Lower leg skin (tissue), 4 donors: ENCODE measurements around the gene FBXO3. TPM values are rescaled to one million over a fixed set of nuclear protein-coding genes. Genes with fewer than 3 reads are reported as not detected.

ENCODE experiments used
- DNase-seq, 2 donors: peaks; one replicate each; pipeline ENCODE4 v3.0.0-alpha.2; 2019; ENCODE audit warnings: low spot score in 2 of 2
- H3K4me3 ChIP-seq: fragments of 200-600 bp; sonication (generic); 2 replicates; pipeline ENCODE4 v1.5.1; 2017; ENCODE audit warnings: mild to moderate bottlenecking, low read depth; ENCODE audit not compliant: poor library complexity, severe bottlenecking
- POLR2A ChIP-seq, 2 donors: fragments of 450-650 bp; IDR thresholded peaks; one replicate each; pipeline ENCODE4 v1.6.1; 2016 to 2017; ENCODE audit warnings: antibody characterized with exemption in 2 of 2, mild to moderate bottlenecking in 1 of 2, moderate library complexity in 1 of 2
- WGBS, 2 donors: methylation state at CpG; one replicate each; pipeline ENCODE4 v1.1.5; 2018; 5-methylcytosine and 5-hydroxymethylcytosine counted together
- intact Hi-C: fragments of 100-400 bp; cut with DNase I; formaldehyde crosslinking; loops from one replicate; pipeline ENCODE4 v1.15.0; 2023; ENCODE audit warnings: low total_unique reads
- total RNA-seq, 4 donors: library from RNA; depleted of rRNA; stranded (reverse); fragments of >200 nt; gene quantifications; one replicate each; pipeline ENCODE4 v1.1.0, GENCODE V29; 2016
- TF ChIP-seq, protein P1 (sequence below), 3 donors: fragments of 450-650 bp; IDR thresholded peaks; one replicate each; pipeline ENCODE4 v1.5.1; 2016; ENCODE audit warnings: antibody characterized with exemption in 3 of 3, mild to moderate bottlenecking in 3 of 3, moderate library complexity in 2 of 3

Gene FBXO3
- total RNA-seq, 4 donors from 2014 or later, result 36.5 to 52.3 (median 48.0) TPM

DNA sequence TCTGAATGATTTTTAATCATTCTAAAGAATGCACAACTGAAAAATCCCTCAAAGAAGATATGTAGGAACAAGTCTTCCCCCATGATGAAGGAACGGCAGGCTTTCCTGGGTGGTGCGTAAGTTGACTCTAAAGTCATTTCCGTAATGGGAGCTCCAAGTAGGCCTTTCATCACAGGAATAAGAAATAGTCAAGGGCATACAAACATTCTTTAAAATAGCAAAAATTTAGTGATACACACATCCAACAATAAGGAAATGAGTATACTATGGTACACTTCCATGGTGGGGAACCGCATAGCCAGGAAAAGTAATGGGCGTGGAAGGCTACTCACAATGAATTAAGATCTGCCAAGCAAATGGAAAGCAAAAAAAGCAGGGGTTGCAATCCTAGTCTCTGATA lies 48.8 kb downstream of the FBXO3 start:
- WGBS, 2 donors, result 80 to 88% methylated on average over 5 of the region's 5 CpGs
- TF ChIP-seq, protein P1, sequence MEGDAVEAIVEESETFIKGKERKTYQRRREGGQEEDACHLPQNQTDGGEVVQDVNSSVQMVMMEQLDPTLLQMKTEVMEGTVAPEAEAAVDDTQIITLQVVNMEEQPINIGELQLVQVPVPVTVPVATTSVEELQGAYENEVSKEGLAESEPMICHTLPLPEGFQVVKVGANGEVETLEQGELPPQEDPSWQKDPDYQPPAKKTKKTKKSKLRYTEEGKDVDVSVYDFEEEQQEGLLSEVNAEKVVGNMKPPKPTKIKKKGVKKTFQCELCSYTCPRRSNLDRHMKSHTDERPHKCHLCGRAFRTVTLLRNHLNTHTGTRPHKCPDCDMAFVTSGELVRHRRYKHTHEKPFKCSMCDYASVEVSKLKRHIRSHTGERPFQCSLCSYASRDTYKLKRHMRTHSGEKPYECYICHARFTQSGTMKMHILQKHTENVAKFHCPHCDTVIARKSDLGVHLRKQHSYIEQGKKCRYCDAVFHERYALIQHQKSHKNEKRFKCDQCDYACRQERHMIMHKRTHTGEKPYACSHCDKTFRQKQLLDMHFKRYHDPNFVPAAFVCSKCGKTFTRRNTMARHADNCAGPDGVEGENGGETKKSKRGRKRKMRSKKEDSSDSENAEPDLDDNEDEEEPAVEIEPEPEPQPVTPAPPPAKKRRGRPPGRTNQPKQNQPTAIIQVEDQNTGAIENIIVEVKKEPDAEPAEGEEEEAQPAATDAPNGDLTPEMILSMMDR (IDR thresholded peaks at IDR 0.05), result no peak
- TF ChIP-seq POLR2A (IDR thresholded peaks at IDR 0.05), result no peak
- H3K4me3 ChIP-seq, result no peak overlapping the region
- DNase-seq, result no peak
- intact Hi-C loops, result no loop called here

DNA sequence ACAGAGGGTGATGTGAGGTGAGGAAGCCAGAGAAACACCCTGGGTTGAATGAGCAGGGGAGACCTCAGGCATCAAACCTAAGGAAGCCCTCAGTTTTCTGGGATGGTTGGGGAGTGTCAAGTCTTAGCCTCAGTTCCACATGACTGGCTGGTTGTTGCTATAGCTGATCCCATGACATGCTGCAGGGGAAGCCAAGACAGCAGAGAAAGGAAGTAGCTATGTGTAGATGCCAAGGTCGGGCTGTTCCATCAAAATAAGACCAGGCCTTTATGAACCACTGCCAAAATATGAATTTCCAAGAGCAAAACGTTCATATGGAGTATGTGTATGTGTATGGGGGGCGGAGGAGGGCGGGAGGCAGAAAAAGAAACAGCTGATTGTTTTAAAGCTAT lies 49.7 kb downstream of the FBXO3 start:
- TF ChIP-seq, protein P1 (IDR thresholded peaks at IDR 0.05), result no peak
- no peak for TF ChIP-seq POLR2A (IDR thresholded peaks at IDR 0.05)
- whole genome bisulfite sequencing, 2 donors, result 30 to 37% methylated on average over 4 of the region's 4 CpGs
- H3K4me3 ChIP-seq, result no peak overlapping the region
- peak; percentile 87 to 92 for DNase-seq
- intact Hi-C loops, result no loop called here

DNA sequence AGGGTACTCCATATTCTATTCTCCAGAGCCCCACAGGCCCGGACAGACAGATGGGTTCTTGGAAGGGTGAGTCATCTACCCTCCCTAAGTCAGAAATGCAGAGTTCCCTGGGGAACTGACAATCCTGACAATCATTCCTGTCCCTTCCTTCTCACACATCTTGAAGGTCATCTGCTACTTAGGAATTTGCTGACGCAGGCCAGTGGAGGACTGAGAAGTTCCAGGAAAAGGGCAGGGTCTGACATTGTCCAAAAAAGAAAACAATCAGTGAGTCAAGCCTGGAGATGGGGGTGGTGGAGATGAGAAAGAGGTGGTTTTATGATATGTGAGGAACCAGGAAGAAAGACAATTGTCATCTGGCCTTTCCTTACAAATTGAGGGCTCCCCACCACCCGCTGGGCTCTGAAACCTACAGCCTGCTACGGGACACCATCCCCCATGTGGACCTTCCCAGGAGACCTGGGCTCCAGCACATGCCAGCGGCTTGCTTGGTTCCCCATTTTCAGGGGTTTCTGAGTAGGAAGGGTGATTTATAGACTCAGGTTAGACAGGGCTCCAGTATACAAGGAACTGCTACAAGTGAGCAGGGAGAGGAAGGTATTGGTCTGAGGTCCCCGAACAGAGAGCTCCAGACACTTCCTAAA lies 51.0 kb downstream of the FBXO3 start:
- TF ChIP-seq POLR2A (IDR thresholded peaks at IDR 0.05), result no peak
- TF ChIP-seq, protein P1 (IDR thresholded peaks at IDR 0.05), result no peak
- peak; percentile 75 to 85 for DNase-seq
- intact Hi-C loops, result no loop called here

DNA sequence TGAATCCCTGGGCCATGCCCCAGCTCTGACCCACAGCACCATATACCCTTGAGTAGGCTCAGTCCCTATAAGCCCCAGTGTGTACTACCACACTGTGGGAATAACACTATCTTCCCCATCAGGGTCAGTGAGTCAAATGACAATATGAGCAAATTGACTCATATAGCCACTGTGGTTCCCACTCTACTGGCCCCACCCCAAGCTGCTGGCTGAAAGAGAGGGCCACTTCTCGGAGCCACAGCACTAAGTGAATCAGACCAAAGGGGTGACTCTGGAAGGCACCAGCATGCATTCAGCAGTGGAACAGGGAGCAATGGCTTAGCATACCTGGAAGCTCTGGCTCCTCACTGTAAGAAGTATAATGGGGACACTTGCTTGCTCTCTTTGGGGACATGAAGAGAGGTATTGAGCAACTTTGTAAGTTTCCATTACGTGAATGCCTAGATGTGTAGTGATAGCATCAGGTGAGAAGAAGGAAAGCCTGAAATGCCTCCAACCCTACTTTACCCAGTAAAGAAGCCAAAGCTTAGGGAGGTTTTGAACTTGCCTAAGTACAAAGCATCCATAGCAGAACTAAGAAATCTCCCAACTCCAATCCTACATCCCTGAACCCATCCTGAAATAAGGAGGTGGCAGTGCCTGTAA lies 51.6 kb downstream of the FBXO3 start:
- intact Hi-C loops, result no loop called here
- no peak overlapping the region for H3K4me3 ChIP-seq
- WGBS, 2 donors, result 45 to 70% methylated on average over 2 of the region's 2 CpGs
- TF ChIP-seq, protein P1 (IDR thresholded peaks at IDR 0.05), result no peak
- TF ChIP-seq POLR2A (IDR thresholded peaks at IDR 0.05), result no peak
- peak in 1 of 2 donors; percentile 86 for DNase-seq

More for the DNA sequence above, 51.0 kb downstream of the FBXO3 start:
- 52 to 53% methylated on average over 6 of the region's 6 CpGs for WGBS, 2 donors
- no peak overlapping the region for H3K4me3 ChIP-seq

DNA sequence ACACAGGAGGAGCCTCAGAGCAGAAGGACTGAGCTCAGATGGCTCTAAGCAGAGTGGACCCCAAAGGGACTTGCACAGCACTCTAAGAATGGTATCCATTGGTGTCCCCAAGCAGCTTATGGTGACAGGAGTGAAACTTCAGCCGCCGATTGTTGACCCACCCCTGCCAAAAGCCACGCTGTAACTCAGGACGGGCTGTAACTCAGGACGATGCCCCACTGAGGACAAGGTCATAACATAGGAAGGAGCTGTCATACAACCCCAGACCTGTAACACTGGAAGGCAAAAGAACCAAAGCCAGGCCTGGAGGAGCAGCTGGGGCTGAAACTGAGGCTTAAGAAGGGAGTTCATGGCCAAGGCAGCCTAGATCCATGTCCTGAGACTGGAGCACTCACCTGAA lies 52.3 kb downstream of the FBXO3 start:
- 88 to 93% methylated on average over 5 of the region's 5 CpGs for WGBS, 2 donors
- H3K4me3 ChIP-seq, result no peak overlapping the region
- peak in 1 of 2 donors; percentile 83 for DNase-seq
- intact Hi-C loops, result no loop called here
- TF ChIP-seq, protein P1 (IDR thresholded peaks at IDR 0.05), result no peak
- TF ChIP-seq POLR2A (IDR thresholded peaks at IDR 0.05), result no peak
